Common myeloid progenitor, CD34-positive (primary cell): ENCODE results near the gene RFLNA.

ENCODE experiments used
- CTCF ChIA-PET: fragments of 350-600 bp; sonication (Branson Sonifier 250); formaldehyde crosslinking; loops from one replicate; lab custom pipeline; 2021; ENCODE audit warnings: antibody characterized with exemption; lab: Charles Lee
- POLR2A ChIA-PET: fragments of 350-600 bp; sonication (Branson Sonifier 250); formaldehyde crosslinking; loops from one replicate; lab custom pipeline; 2021; ENCODE audit warnings: antibody characterized with exemption; lab: Charles Lee
- DNase-seq, 3 donors: peaks; one replicate each; pipeline versions ENCODE4 v3.0.0 to v3.0.0-alpha.2; 2013
- H3K27ac ChIP-seq, 2 experiments: 1 replicate in 1 of 2; 2 replicates in 1 of 2; pipeline ENCODE4 v1.7.0; 2013; ENCODE audit warnings: inconsistent platforms in 2 of 2, low read length in 2 of 2, mild to moderate bottlenecking in 2 of 2, low read depth in 1 of 2, moderate library complexity in 1 of 2; ENCODE audit not compliant: severe bottlenecking in 2 of 2, insufficient read depth in 1 of 2, poor library complexity in 1 of 2
- H3K27me3 ChIP-seq, 5 experiments: replicated peaks in 2 of 5; 1 replicate in 3 of 5; 2 replicates in 2 of 5; pipeline versions ENCODE4 v1.6.1 to v1.7.0; 2013; ENCODE audit warnings: low read length in 4 of 5, mild to moderate bottlenecking in 2 of 5, moderate library complexity in 2 of 5, inconsistent platforms in 1 of 5; ENCODE audit not compliant: insufficient read depth in 5 of 5, control insufficient read depth in 4 of 5
- H3K36me3 ChIP-seq, 4 experiments: 1 replicate in 2 of 4; 2 replicates in 2 of 4; pipeline versions ENCODE4 v1.6.1 to v1.7.0; 2013; ENCODE audit warnings: low read length in 3 of 4, control low read depth in 1 of 4, mild to moderate bottlenecking in 1 of 4; ENCODE audit not compliant: control insufficient read depth in 4 of 4, insufficient read depth in 4 of 4
- H3K4me1 ChIP-seq, 4 experiments: 1 replicate in 3 of 4; 2 replicates in 1 of 4; pipeline versions ENCODE4 v1.6.1 to v1.7.1; 2013; ENCODE audit warnings: low read length in 3 of 4, mild to moderate bottlenecking in 3 of 4, control low read depth in 1 of 4, inconsistent platforms in 1 of 4, moderate library complexity in 1 of 4; ENCODE audit not compliant: control insufficient read depth in 4 of 4, insufficient read depth in 4 of 4; ENCODE audit errors: control extremely low read depth in 1 of 4
- H3K4me3 ChIP-seq, 7 experiments: 1 replicate in 4 of 7; 2 replicates in 3 of 7; pipeline versions ENCODE4 v1.5.1 to v1.7.0; 2013; ENCODE audit warnings: mild to moderate bottlenecking in 7 of 7, low read length in 6 of 7, moderate library complexity in 6 of 7, inconsistent platforms in 2 of 7, low read depth in 2 of 7, control low read depth in 1 of 7; ENCODE audit not compliant: insufficient read depth in 4 of 7, control insufficient read depth in 1 of 7; ENCODE audit errors: extremely low read depth in 1 of 7
- H3K9me3 ChIP-seq, 5 experiments: 1 replicate in 4 of 5; 2 replicates in 1 of 5; pipeline versions ENCODE4 v1.6.1 to v1.7.1; 2013; ENCODE audit warnings: low read length in 4 of 5, mild to moderate bottlenecking in 2 of 5, inconsistent platforms in 1 of 5, low read depth in 1 of 5, moderate library complexity in 1 of 5; ENCODE audit not compliant: control insufficient read depth in 4 of 5, insufficient read depth in 2 of 5; ENCODE audit errors: control extremely low read depth in 1 of 5
- WGBS: methylation state at CpG from one replicate; pipeline ENCODE4 v1.1.5; 2013; ENCODE audit not compliant: insufficient coverage; 5-methylcytosine and 5-hydroxymethylcytosine counted together

The RFLNA gene

GRCh38 chr12:124311292-124312109, 16.6 kb downstream of the RFLNA start:
- 87% methylated on average over 8 of the region's 17 CpGs for WGBS
- Histone ChIP-seq H3K9me3 (no peaks in the 10 kb centered on the region), H3K27ac (no peak overlapping the region), H3K27me3 (peaks cover 0 to 2% (median 0%) of the 10 kb centered on the region in 5 experiments), H3K4me1 (no peaks in the 10 kb centered on the region), H3K4me3 (no peak overlapping the region), H3K36me3 (no peaks in the 10 kb centered on the region)
- no peak for DNase-seq
- POLR2A ChIA-PET: no interaction called here
- CTCF ChIA-PET: interaction anchor here (0.7 to 1.5 kb wide), 3 partner anchors 9 to 275 kb away, joined by 3 read pairs; no protein-coding TSS in a partner anchor

- no peak overlapping the region for H3K4me3 ChIP-seq
- peaks cover 0 to 3% (median 0%) of the 10 kb centered on the region in 5 experiments for H3K27me3 ChIP-seq
- WGBS: 71% methylated on average over 5 of the region's 6 CpGs
- ChIA-PET POLR2A (no interaction called here), CTCF (interaction anchor here (1.4 kb wide), 1 partner anchor 100 kb away, joined by 3 read pairs; no protein-coding TSS in a partner anchor)
- H3K27ac ChIP-seq: no peak overlapping the region
- H3K9me3 ChIP-seq: no peaks in the 10 kb centered on the region
- DNase-seq: no peak
- H3K4me1 ChIP-seq: no peaks in the 10 kb centered on the region
- no peaks in the 10 kb centered on the region for H3K36me3 ChIP-seq
Measured at GRCh38 chr12:124312601-124313000, 17.7 kb downstream of the RFLNA start.

GRCh38 chr12:124314207-124314606, 19.3 kb downstream of the RFLNA start:
- no peak for DNase-seq
- peaks cover 0 to 3% (median 0%) of the 10 kb centered on the region in 5 experiments for H3K27me3 ChIP-seq
- H3K4me3 ChIP-seq: no peak overlapping the region
- no peaks in the 10 kb centered on the region for H3K4me1 ChIP-seq
- ChIA-PET CTCF (interaction anchor here (1.8 kb wide), 1 partner anchor 261 kb away, joined by 4 read pairs; no protein-coding TSS in a partner anchor), POLR2A (no interaction called here)
- no peak overlapping the region for H3K27ac ChIP-seq
- 97% methylated on average over 30 of the region's 30 CpGs for WGBS
- H3K36me3 ChIP-seq: no peaks in the 10 kb centered on the region
- H3K9me3 ChIP-seq: no peaks in the 10 kb centered on the region

- no peak overlapping the region for H3K27ac ChIP-seq
- DNase-seq: no peak
- ChIA-PET POLR2A (no interaction called here), CTCF (interaction anchor here (0.7 to 5.2 kb wide), 3 partner anchors 261 to 279 kb away, joined by 3 to 32 read pairs (median 4); no protein-coding TSS in a partner anchor)
- no peaks in the 10 kb centered on the region for H3K4me1 ChIP-seq
- no peak overlapping the region for H3K4me3 ChIP-seq
- WGBS: 87% methylated on average over 9 of the region's 9 CpGs
- peaks cover 0 to 3% (median 0%) of the 10 kb centered on the region in 5 experiments for H3K27me3 ChIP-seq
- no peaks in the 10 kb centered on the region for H3K36me3 ChIP-seq
- H3K9me3 ChIP-seq: no peaks in the 10 kb centered on the region
Measured at GRCh38 chr12:124314766-124315165, 19.9 kb downstream of the RFLNA start.

- 93% methylated on average over 12 of the region's 17 CpGs for WGBS
- Histone ChIP-seq H3K36me3 (no peaks in the 10 kb centered on the region), H3K4me1 (no peaks in the 10 kb centered on the region), H3K4me3 (no peak overlapping the region), H3K27ac (no peak overlapping the region), H3K9me3 (no peaks in the 10 kb centered on the region), H3K27me3 (peaks cover 0 to 3% (median 0%) of the 10 kb centered on the region in 5 experiments)
- no peak for DNase-seq
- ChIA-PET POLR2A (no interaction called here), CTCF (interaction anchor here (0.7 to 5.2 kb wide), 3 partner anchors 262 to 279 kb away, joined by 3 to 32 read pairs (median 4); no protein-coding TSS in a partner anchor)
Measured at GRCh38 chr12:124315372-124316044, 20.6 kb downstream of the RFLNA start.

GRCh38 chr12:124316257-124316900, 21.5 kb downstream of the RFLNA start:
- H3K9me3 ChIP-seq: no peaks in the 10 kb centered on the region
- no peak overlapping the region for H3K27ac ChIP-seq
- H3K4me3 ChIP-seq: no peak overlapping the region
- H3K4me1 ChIP-seq: no peaks in the 10 kb centered on the region
- WGBS: 96% methylated on average over 10 of the region's 12 CpGs
- no peak for DNase-seq
- ChIA-PET CTCF (interaction anchor here (1.8 to 5.2 kb wide), 2 partner anchors 263 to 280 kb away, joined by 4 to 32 read pairs; no protein-coding TSS in a partner anchor), POLR2A (no interaction called here)
- no peaks in the 10 kb centered on the region for H3K36me3 ChIP-seq
- H3K27me3 ChIP-seq: peaks cover 0 to 3% (median 0%) of the 10 kb centered on the region in 5 experiments
